Naive thymus-derived CD8-positive, alpha-beta T cell (primary cell): Measurements from ENCODE around the gene TRAM1L1. TPM values are rescaled to one million over a fixed set of nuclear protein-coding genes. Genes with fewer than 3 reads are reported as not detected.

Experiments
- ATAC-seq, 2 donors: fragments of 150-1000 bp; cut with Tn5 transposase in 1 of 2; sonication (Bioruptor Pico), chemical (Tn5 transposase) in 1 of 2; 1 replicate in 1 of 2; 2 replicates in 1 of 2; pipeline ENCODE4 v1.10.0; 2021; ENCODE audit warnings: mild to moderate bottlenecking in 2 of 2, moderate library complexity in 2 of 2
- POLR2A ChIA-PET: fragments of 350-600 bp; sonication (Branson Sonifier 250); formaldehyde crosslinking; loops from one replicate; lab custom pipeline; 2021; ENCODE audit warnings: antibody characterized with exemption; lab: Charles Lee
- DNase-seq, 10 donors: peaks; one replicate each; pipeline versions ENCODE4 v3.0.0 to v3.0.0-alpha.2; 2020 to 2022
- H3K27ac Mint-ChIP-seq, 10 donors: one replicate each; pipeline ENCODE4 v1.8.0; 2020 to 2022; ENCODE audit warnings: mild to moderate bottlenecking in 10 of 10, mixed read lengths in 10 of 10, moderate library complexity in 4 of 10, inconsistent platforms in 1 of 10
- H3K27me3 Mint-ChIP-seq, 5 donors: one replicate each; pipeline ENCODE4 v1.8.0; 2021 to 2022; ENCODE audit warnings: mixed read lengths in 5 of 5
- H3K36me3 Mint-ChIP-seq, 3 donors: one replicate each; pipeline ENCODE4 v1.8.0; 2020 to 2022; ENCODE audit warnings: mixed read lengths in 3 of 3, mild to moderate bottlenecking in 2 of 3, inconsistent platforms in 1 of 3
- H3K4me1 Mint-ChIP-seq, 4 donors: one replicate each; pipeline ENCODE4 v1.8.0; 2021 to 2022; ENCODE audit warnings: mixed read lengths in 4 of 4
- H3K4me3 Mint-ChIP-seq, 10 donors: one replicate each; pipeline ENCODE4 v1.8.0; 2020 to 2022; ENCODE audit warnings: mild to moderate bottlenecking in 10 of 10, mixed read lengths in 10 of 10, moderate library complexity in 6 of 10, inconsistent platforms in 1 of 10
- H3K9me3 Mint-ChIP-seq, 9 donors: one replicate each; pipeline ENCODE4 v1.8.0; 2020 to 2022; ENCODE audit warnings: mixed read lengths in 9 of 9, mild to moderate bottlenecking in 3 of 9, inconsistent platforms in 1 of 9, moderate library complexity in 1 of 9
- polyA plus RNA-seq, 3 donors: library from polyadenylated mRNA; unstranded; fragments of 300-500 nt; fragmentation: Illumina TruSeq; gene quantifications; one replicate each; pipeline ENCODE4 v1.2.3, GENCODE V29; 2021
- total RNA-seq, 8 experiments: library from RNA in 2 of 8; stranded (reverse) in 2 of 8; gene quantifications; one replicate each; pipeline ENCODE4 v1.2.3 and lab custom pipeline; 2021 to 2026

The TRAM1L1 gene
- total RNA-seq (not detected), polyA plus RNA-seq (not detected), total RNA-seq (lab: John Stamatoyannopoulos, UW) (0 reads per million in 6 experiments)

GRCh38 chr4:117084866-117085701 is at the start of gene TRAM1L1:
Gene TRAM1L1 (minus strand): TSS chr4:117085576. CDS start chr4:117085393, 183 bp downstream.
- Mint-ChIP-seq H3K4me1 (peaks cover 0 to 6% (median 3%) of the 10 kb centered on the region in 4 donors), H3K4me3 (peak within 1 kb of the TSS in 6 of 10 donors; percentile 3 to 59 (median 24)), H3K9me3 (peaks cover 0 to 12% (median 6%) of the 10 kb centered on the region in 9 donors), H3K27ac (no peak within 1 kb of the TSS), H3K36me3 (peaks cover 0 to 8% (median 0%) of the 10 kb centered on the region in 3 donors), H3K27me3 (peaks cover 5 to 14% (median 9%) of the 10 kb centered on the region in 5 donors)
- POLR2A ChIA-PET: no interaction called here
- ATAC-seq (no peak), DNase-seq (no peak)

- peaks cover 8 to 28% (median 12%) of the 10 kb centered on the region in 9 donors for H3K9me3 Mint-ChIP-seq
- H3K27ac Mint-ChIP-seq: no peak overlapping the region
- POLR2A ChIA-PET: no interaction called here
- no peak overlapping the region for H3K4me3 Mint-ChIP-seq
- ATAC-seq (no peak), DNase-seq (no peak)
- no peaks in the 10 kb centered on the region for H3K27me3 Mint-ChIP-seq
- H3K4me1 Mint-ChIP-seq: no peaks in the 10 kb centered on the region
- no peaks in the 10 kb centered on the region for H3K36me3 Mint-ChIP-seq
Measured at GRCh38 chr4:117134386-117134785, 49.0 kb upstream of the TRAM1L1 start.

DNA sequence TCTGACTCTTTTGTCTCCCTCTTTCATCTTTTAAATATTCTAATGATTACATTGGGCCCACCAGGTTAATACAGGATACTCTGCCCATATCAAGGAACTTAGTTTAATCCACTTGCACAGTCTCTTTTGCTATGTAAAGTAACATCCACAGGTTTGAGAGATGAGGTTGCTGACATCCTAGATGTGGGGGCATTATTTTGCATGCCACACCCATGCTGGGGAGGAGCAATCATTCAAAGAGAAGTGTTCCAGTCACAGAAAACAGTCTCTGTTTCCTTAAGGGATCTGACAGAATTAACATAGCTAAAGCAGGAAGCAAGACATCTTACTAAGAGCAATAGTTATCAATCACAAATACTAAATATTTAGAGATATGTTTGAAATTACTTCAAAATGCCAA is 11.5 kb upstream of the TRAM1L1 start:
- H3K9me3 Mint-ChIP-seq: peaks cover 0 to 3% (median 0%) of the 10 kb centered on the region in 9 donors
- no peaks in the 10 kb centered on the region for H3K36me3 Mint-ChIP-seq
- H3K4me1 Mint-ChIP-seq: no peaks in the 10 kb centered on the region
- H3K27ac Mint-ChIP-seq: no peak overlapping the region
- H3K4me3 Mint-ChIP-seq: no peak overlapping the region
- no peak for ATAC-seq
- H3K27me3 Mint-ChIP-seq: no peaks in the 10 kb centered on the region
- no peak for DNase-seq
- POLR2A ChIA-PET: no interaction called here

DNA sequence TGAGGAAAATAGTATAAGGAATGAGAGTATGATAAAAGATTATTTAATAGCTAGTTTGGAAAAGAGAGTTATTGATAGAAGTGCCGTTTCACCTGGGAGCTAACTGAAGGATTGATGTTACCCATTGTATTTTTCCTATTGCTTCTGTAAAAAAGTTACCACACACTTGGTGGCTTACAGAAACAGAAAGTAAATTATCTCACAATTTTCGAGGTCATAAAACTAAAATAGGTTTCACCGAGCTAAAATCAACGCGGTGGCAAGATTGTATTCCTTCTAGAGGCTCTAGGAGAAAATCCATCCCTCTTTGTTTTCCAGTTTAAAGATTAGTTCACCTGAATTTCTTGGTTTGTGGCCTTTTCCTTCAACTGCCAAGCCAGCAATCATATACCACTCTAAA is 11.1 kb upstream of the TRAM1L1 start:
- no peaks in the 10 kb centered on the region for H3K4me1 Mint-ChIP-seq
- H3K27me3 Mint-ChIP-seq: no peaks in the 10 kb centered on the region
- H3K9me3 Mint-ChIP-seq: peaks cover 0 to 3% (median 0%) of the 10 kb centered on the region in 9 donors
- H3K36me3 Mint-ChIP-seq: no peaks in the 10 kb centered on the region
- POLR2A ChIA-PET: no interaction called here
- no peak overlapping the region for H3K27ac Mint-ChIP-seq
- DNase-seq (no peak), ATAC-seq (no peak)
- H3K4me3 Mint-ChIP-seq: no peak overlapping the region

DNA sequence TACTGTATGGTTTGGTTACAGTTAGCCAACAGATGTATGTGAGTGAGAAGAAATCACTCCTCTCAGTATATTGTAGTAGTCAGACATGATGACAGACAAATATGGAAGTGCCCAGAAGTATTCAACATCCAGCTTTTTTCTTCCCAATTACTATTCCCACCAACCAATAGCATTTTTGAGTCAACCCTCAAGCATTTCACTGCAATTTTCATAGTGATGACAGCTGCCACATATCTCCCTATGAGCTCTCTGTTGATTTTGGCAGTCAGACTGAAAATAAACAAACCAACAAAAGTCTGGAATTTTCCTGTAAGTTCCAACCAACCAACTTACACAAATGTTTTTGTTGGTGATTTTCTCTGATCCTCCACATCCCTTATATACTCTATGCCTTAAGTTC is 8.2 kb upstream of the TRAM1L1 start:
- DNase-seq (no peak), ATAC-seq (no peak)
- H3K4me1 Mint-ChIP-seq: no peaks in the 10 kb centered on the region
- H3K9me3 Mint-ChIP-seq: peaks cover 0 to 3% (median 0%) of the 10 kb centered on the region in 9 donors
- no peaks in the 10 kb centered on the region for H3K36me3 Mint-ChIP-seq
- no peak overlapping the region for H3K4me3 Mint-ChIP-seq
- no peak overlapping the region for H3K27ac Mint-ChIP-seq
- no peaks in the 10 kb centered on the region for H3K27me3 Mint-ChIP-seq
- POLR2A ChIA-PET: no interaction called here

- POLR2A ChIA-PET: no interaction called here
- Mint-ChIP-seq H3K4me1 (no peaks in the 10 kb centered on the region), H3K36me3 (no peaks in the 10 kb centered on the region), H3K9me3 (peaks cover 0 to 12% (median 3%) of the 10 kb centered on the region in 9 donors), H3K27ac (no peak overlapping the region), H3K27me3 (peaks cover 0 to 2% (median 0%) of the 10 kb centered on the region in 5 donors), H3K4me3 (no peak overlapping the region)
- ATAC-seq (no peak), DNase-seq (no peak)
Measured at GRCh38 chr4:117077760-117078159, 7.6 kb downstream of the TRAM1L1 start.

GRCh38 chr4:117068120-117068519 is 17.3 kb downstream of the TRAM1L1 start:
- POLR2A ChIA-PET: no interaction called here
- Mint-ChIP-seq H3K27ac (no peak overlapping the region), H3K4me3 (no peak overlapping the region), H3K9me3 (peaks cover 0 to 7% (median 0%) of the 10 kb centered on the region in 9 donors), H3K4me1 (no peaks in the 10 kb centered on the region), H3K27me3 (peaks cover 0 to 2% (median 0%) of the 10 kb centered on the region in 5 donors), H3K36me3 (no peaks in the 10 kb centered on the region)
- DNase-seq (no peak), ATAC-seq (no peak)

DNA sequence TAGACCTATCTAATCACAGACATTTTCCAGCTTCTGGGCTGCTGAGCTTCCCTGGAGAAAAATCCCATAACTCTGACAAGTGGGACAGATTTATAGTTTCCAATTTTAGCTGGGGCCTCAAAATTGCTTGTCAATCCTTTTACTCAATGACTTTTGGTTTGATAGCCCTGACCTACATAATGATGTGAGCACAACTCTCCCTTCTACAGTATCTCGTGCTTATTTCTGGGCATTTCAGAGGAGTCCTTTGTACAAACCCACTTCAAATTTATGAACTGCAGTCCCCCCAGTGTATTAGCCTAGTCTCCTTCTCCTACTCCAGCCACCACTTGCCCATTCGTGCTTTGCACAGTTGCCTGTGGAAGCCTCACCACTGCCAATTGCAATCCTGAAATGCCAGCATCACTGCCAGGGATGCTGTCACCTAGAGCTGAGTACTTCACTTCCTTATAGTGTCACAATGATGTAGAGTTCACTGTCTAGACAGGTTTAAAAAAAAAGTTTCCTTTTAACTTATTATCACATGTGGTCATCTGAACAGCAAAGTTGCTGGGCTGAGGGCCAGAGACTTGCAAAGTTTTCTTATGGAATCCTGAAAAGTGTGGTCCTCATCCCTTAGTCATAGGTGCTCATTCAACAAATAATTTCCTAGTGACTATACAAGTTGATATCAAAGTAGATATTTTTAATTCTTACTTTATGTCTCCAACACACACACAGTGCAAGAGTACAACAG is 21.2 kb downstream of the TRAM1L1 start:
- DNase-seq (no peak), ATAC-seq (no peak)
- no peak overlapping the region for H3K27ac Mint-ChIP-seq
- H3K36me3 Mint-ChIP-seq: no peaks in the 10 kb centered on the region
- H3K4me1 Mint-ChIP-seq: no peaks in the 10 kb centered on the region
- peaks cover 0 to 17% (median 5%) of the 10 kb centered on the region in 9 donors for H3K9me3 Mint-ChIP-seq
- H3K4me3 Mint-ChIP-seq: no peak overlapping the region
- POLR2A ChIA-PET: no interaction called here
- H3K27me3 Mint-ChIP-seq: peaks cover 0 to 2% (median 0%) of the 10 kb centered on the region in 5 donors

- ATAC-seq (no peak), DNase-seq (no peak)
- no peaks in the 10 kb centered on the region for H3K27me3 Mint-ChIP-seq
- no peaks in the 10 kb centered on the region for H3K36me3 Mint-ChIP-seq
- POLR2A ChIA-PET: no interaction called here
- H3K27ac Mint-ChIP-seq: no peak overlapping the region
- no peaks in the 10 kb centered on the region for H3K4me1 Mint-ChIP-seq
- no peak overlapping the region for H3K4me3 Mint-ChIP-seq
- peaks cover 0 to 14% (median 4%) of the 10 kb centered on the region in 9 donors for H3K9me3 Mint-ChIP-seq
Measured at GRCh38 chr4:117042962-117043361, 42.4 kb downstream of the TRAM1L1 start.
